ENCODE results near the gene TNIK.

The TNIK gene

DNA sequence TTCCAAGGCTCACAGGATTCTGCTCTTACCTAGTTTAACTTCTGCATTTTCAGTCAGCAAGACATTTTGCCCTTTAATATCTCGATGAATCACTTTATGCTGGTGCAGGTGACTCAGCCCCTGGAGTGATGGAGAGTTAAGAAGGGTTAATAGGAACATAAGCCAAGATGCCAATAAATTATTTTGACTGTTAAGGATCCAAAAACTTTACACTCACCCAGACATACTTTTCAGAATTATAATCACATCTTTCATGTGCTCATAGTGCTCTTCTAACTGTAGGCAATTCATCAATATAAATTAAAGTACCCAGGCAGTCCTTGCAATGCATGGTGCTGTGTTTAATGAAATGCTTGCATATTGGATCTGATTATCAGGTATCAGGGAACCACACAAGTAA, 269.5 kb downstream of the TNIK start:
- no peak for DNase-seq (ENCODE audit: low read depth in 2 of 2)

DNA sequence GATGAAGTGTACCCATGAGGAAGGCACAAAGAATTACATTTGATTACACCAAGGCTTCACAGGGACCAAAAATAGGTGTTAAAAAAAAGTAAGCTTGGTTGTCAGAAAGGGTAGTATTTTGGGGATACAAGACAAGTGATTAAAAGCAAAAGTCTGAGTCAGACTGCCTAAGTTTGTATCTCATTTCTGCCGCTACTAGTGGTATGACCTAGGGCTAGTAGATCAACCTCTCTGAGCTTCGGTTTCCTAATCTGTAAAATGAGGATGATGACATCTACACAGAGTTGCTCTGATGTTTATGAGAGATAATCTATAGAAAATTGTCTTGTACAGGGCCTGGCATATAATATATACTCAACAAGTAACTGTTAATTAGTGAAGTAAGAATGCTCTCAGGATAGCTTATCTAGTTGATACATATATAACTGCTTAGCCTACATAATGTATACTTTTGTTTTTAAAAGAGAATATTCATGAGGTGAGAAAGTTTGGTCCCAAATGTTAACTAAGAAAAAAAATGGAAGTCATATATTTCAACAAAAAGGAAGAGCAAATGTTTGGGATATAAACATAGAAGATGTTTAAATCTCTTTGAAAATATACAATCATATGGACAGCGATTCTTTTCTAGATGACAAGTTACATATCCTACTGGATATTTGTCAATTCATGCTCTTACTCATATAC, 270.7 kb downstream of the TNIK start:
- DNase-seq (ENCODE audit: low read depth in 2 of 2), result no peak

DNA sequence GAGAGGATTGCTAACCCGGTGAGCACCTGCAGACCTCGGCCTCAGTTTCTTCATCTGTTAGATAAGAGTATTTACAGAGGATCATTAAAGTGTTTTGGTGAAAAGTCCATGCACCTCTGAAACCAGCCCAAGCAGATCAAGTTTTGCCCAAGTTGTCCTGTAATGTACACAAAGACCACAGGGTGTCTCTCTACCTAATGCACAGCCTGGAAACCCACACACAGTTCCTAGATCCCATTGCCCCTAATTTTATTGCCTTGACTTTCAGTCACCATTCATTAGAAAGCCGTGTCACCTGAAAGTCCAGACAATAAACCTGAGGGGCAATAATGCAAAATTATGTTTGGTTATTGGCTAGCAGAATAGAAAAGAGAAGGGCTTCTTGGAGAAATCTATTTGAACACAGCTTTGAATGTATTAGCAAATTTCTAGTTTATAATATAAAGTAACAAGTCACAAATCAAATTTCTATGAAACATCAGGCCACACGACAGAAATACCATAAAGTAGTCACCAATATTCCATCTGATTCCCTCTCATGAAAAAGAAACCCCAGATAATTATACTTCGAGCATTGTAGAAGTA, 272.4 kb downstream of the TNIK start:
- DNase-seq (ENCODE audit: low read depth in 2 of 2), result no peak

DNA sequence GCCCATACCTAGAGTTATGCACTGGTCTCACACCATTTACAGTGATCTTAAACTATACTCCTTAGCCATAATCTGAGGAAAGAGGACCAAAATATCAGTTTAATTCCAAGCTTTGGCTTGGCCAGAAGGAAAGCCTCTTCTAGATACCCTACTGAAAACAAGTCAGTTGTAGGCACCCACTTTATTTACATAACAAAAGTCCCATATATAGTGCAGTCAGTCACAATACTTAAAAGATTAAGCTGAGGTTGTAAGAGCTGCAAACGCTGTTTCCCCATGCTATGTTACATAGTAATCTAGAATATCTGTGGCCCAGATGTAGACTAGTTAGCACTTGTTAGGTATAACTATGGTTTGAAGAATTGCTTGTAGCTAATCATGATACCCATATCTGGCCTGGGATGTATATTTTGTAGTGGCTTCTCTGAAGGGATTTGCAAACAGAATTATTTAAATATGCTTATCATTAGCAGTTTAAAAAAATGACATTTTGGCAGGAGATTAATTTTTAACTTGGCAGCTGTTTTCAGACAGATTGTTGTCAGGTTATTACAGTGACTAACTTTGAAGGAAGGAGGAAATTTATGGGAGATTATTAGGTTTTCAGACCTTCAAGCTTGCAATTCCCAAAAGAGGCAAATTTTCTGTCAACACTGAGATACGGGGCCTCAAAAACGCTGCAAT, 273.2 kb downstream of the TNIK start:
- DNase-seq (ENCODE audit: low read depth in 2 of 2), result no peak

DNA sequence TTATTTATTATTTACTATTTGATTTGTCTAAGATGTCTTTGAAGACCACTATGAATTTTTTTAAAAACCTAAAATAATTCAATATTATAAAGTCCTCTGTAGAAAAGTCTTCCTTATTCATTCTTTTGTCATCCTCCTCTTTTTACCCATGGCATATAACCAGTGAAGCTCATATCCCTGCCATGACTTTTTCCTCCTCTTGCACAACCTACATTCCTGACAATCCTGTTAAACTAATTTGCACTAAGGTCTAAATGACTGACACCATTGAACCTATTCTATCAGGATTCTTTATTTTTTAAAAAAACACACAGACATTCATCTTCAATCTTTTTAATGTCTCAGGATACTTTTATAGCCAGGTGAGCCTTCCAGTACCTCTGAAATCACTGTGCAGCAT, 273.8 kb downstream of the TNIK start:
- no peak for DNase-seq (ENCODE audit: low read depth in 2 of 2)

DNA sequence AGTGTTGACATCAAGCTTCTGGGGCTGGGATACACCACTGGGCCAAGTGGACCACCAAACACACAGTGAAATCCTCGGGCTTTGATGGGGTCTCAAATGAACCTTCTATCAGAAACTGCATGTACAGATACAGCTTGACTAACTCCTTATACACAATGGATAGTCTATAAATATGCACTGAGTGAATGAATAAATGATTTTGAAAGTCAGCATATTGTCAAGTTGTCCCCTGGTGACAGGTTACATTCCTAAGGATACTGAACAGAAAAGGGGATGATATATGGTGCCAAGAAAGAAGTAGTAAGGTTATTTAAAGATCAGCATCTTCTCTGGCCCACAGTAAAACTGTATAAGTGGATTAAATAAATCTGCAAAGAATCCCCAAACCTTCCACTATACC, 274.2 kb downstream of the TNIK start:
- DNase-seq (ENCODE audit: low read depth in 2 of 2), result no peak

DNA sequence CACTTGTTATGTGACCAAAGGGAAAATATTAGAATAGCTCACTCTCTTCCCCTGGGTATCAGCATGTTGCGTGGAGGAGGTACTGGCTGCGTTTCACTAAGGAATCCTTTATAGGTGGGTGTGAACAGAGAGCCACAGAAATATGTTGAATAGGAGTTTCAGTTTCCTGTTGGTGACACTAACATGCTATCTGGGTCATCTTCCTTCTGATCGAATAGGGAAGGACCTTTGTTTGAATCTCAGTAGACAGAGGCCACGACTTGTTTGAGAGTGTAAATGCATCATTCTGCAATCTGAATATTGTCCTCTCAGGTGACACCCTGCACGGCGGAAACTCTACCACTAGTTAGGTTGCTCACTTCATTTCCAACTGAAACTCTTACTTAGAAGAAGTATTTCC, 275.8 kb downstream of the TNIK start:
- DNase-seq (ENCODE audit: low read depth in 2 of 2), result no peak

DNA sequence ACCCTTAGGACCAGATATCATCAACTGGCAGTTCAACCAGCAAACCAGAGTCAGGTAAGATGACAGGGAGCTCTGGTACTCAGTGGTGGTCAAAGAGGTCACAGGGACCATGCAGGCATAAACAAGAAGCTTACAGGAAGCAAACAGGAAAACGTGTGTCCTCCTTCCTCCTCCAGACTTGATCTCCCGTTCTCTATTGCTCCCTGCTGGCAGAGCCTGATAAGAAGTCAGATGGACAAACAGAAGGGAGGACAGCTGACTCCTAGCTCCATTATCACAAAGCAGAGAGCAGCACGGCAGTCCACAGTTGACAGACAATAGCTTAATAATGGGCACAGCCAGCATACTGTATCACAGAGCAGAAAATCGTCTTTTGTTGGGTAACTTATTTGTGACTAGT, 277.2 kb downstream of the TNIK start:
- DNase-seq (ENCODE audit: low read depth in 2 of 2), result no peak

DNA sequence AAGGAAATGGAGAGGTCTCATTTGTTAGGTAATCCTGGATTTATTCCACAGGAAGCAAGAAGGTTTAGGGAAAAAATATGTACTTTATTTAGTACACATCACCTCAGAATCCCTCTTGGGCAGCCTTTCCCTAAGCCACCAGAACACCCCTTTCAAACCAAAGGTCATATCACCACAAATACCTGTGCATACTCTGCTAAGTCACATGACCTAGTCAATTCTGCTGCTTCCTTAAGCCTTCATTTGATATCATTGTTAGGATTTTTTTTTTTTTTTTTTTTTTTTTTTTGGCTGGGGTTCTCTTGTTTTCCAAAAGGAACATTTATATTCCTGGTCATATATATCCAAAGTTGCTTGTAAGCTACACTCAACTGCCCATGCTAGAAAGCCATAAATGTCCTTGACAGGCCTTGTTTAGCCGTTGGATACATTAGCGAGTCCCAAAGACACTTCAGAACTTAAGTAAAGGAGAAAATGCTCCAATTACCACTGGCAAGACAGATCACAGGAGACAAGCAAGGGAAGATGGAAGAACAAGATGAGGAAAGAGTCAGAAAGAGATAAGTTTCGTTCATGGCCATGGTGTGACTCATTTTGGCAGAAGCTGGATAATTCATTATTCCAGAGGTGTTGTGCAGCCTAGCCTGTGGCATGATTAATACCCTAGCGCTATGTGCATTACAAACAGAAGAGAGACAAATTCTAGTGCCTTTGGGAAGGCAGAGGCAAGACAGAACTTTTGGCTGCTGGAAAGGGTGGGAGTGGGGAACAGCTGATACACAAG, 278.1 kb downstream of the TNIK start:
- no peak for DNase-seq (ENCODE audit: low read depth in 2 of 2)

DNA sequence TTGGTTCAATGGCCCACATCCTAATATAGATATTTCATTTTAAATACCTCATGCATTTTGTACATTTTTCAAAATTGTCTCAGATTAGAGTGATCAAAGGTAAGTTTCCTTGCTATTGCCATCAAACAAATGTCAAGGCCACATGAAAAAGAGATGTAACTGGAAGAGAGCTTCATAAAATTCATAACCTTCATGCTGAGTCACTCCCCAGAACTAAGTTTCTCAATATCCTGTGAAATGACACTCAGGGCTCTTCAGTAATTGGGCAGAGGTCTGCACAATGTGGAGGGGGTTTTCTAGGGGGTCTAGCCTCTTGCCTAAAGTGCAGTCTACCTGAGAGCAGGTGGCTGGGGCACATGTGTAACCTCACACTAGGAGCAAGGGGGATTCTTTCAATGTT, 281.5 kb downstream of the TNIK start:
- no peak for DNase-seq (ENCODE audit: low read depth in 2 of 2)

DNA sequence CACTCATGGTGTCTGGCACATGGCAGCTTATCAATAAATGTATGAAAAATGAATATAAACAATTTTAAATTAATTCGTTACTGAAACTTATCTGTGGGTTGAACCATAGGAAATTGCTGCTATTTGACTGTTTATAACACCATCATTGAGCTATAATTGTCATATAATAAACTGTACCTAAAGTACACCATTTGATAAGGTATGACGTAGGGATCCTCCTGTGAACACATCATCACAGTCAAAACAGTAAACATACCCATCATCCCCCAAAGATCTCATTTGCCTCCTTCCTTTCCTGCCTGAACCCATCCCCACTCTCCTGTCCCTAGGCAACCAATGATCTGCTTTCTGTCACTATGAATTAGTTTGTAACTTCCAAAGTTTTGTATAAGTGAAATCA, 282.7 kb downstream of the TNIK start:
- no peak for DNase-seq (ENCODE audit: low read depth in 2 of 2)

DNA sequence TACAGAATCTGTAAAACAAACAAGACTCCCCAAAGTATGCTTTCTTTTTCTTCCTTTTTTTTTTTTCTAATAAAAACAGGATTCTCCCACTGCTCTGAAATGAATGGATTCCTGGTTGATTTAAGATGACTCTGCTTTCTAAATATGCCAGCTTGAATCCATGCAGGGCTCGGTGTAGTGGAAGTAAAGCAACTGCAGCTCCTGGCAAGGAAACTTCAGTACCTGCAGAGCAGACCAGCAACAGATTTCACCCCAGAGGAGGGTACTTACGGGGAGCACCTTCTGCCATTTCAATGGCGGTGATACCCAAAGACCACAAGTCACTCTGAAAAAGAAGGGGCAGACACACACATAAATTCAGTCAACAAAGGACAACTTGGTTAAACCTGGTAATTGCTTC, 283.1 kb downstream of the TNIK start:
- no peak for DNase-seq (ENCODE audit: low read depth in 2 of 2)

DNA sequence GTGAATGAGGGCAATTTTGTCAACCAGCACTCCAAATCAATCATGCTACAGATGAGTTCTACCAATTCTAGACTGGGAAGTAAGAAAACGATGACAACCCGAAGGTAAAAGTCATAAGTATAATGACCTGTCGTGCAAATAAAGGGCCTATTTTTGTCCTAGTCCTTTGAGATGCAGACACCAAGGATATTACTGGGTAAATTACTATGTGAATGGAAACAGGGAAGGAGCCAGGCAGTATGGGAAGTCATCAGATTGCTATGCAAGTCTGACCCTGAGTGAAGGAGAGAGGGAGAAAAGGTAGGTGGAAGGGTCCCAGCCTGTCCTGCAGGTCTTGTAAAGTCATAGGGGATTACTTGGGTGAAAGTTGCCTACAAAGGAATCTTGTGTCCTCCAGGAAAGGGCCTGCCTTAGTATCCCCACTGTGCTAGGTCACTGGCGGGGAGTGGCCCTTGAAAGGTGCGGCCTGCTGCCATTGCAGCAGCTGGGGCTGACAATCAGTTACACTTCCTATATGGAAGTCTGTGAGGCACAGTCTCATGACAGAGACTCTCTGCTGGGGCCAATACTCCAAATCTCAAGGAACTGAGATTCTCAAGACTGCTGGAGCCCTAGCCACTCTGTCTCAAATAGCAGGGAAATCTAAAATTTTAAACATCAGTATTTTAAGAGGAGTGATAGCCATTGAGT, 283.8 kb downstream of the TNIK start:
- no peak for DNase-seq (ENCODE audit: low read depth in 2 of 2)

DNA sequence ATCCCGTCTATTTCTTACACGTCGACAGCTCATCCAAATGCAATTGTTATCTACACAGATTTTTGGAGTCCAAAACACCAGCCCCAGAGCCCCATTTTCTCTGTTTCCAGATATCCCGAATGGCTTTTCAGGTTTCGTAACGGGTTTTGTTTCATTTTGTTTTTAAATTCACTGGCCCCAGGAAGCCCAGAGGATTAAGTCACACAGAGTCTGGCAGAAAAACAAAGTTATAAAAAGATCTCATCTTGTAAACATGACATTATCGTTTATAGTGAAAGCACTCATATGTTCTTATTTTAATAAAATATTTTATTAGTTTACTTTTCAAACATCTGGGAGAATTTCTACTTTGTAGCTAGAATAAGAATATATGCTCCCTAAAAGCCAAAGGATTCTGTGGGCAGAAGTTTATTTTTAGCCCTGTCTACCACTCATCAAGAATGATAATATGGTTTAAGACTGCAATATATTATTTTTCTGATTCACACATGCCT, 284.4 kb downstream of the TNIK start:
- DNase-seq (ENCODE audit: low read depth in 2 of 2), result no peak

DNA sequence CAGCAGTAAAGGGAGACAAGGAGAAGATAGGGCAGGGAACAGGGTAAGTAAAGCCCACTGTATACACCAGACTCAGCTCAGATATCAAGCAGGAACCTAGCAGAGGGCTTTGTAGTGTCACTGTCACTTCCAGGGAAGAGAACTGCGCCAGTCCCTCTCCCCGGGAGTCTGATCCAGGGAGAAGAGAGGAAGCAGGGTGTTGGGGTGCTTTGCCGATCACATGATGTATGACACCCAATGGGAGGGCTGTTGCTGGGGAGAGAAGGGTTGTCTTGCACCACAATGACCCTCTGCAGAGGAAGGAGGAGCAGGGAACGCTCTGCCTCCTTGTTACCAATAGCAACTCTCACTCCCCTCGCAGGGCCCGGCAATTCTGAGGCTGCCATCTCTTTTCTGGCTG, 286.5 kb downstream of the TNIK start:
- no peak for DNase-seq (ENCODE audit: low read depth in 2 of 2)

DNA sequence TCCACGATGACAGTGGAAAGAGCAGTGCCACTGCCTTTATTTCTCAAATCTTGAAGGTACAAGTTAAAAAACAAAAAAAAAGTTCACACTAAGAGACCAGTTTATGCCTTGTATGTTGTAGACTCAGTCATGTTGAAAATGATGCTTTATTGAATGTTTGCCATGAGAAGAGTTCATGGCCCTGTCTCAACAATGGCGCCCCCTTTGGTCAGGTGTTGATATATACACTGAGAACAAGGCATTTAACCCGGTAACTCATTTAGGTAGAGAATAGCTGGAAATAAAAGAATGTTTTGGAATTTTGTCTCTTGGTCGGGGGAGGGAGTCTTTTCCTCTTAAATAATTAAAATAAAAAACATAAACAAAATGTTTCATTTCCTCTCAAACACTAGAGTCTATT, 288.1 kb downstream of the TNIK start:
- DNase-seq (ENCODE audit: low read depth in 2 of 2), result no peak

DNA sequence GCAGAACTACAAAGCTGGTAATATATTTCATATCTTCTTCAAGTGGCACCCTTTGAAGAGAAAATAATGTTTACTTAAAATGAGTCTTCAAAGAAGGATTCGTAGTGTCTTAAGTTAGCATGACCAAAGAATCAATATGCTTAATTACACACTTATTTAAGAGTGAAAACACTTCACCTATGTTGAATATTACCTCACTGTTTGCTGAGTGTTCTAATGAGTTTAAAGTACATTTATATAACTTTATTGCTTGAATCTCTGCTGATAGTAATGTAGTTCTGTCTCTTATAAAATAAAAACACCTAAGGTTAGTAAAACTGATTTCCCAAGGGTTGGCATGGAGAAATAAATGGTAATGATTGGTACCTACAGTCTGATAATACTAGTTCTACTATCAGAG, 290.3 kb downstream of the TNIK start:
- no peak for DNase-seq (ENCODE audit: low read depth in 2 of 2)

DNA sequence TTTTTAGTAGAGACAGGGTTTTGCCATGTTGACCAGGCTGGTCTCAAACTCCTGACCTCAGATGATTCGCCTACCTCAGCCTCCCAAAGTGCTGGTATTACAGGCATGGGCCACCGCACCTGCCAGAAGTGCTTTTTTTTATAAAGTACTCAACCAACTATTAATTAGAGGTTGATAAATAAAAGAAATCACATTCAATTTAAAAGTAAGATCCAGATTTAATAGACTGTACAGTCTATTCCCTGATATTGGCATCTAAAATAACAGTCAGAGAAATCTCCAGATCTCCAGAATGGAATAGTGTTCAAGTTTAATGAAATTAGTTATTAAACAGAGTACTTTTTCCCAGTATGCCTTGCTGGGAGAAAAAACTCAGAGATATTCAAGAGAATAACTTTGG, 290.8 kb downstream of the TNIK start:
- DNase-seq (ENCODE audit: low read depth in 2 of 2), result no peak

DNA sequence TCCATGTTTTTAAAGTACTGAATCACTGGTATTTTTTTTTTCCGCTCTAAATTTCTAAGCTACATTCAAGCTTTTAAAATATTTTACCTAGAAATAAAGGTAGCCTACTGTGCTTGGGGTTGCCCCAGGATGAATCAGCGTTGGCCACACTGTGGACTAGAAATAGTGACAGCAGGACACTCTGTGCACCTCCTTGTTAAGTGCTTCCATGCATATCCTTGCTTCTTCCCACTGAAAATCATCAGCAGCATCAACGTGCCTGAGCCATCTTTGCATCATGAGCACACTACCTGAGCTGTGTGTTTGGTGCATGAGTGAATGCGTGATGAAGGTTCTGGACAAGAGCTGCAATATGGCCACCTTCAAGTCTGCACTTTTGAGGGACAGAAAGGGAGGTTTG, 291.7 kb downstream of the TNIK start:
- no peak for DNase-seq (ENCODE audit: low read depth in 2 of 2)

DNA sequence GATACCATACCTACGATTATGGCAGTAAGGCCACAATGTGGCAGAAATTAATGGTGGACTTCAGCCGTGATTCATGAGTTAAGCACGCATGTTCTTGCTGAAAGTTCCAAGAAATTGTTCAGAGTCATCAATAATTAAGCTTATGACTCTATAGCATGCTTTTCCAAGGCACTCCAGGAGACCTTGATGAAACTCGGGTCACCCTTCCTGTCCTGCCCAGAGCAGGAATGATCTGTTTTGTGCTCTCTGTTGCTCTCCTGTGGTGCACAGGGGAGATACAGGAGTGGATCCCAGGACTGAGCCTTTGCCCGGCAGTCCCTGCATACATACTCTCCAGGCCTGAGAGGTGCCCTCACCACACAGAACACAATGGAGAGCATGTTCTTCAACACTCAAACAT, 292.1 kb downstream of the TNIK start:
- no peak for DNase-seq (ENCODE audit: low read depth in 2 of 2)

DNA sequence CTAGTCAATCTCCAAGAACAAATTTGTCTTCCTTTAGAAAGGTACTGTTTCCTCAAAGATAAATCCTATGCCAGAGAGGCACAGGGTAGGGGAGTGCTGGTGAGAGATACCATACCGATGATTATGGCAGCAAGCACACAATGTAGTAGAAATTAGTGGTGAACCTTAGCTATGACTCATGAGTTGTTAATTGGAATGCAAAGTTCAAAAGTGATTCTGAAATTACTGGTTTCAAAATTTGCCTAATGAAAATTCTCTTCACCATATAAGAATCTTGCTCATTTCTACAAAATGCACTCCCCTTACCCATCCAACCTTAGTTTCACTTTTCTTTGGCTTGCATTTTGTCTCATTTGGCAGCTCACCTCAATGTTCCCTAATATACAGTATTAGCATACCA, 294.2 kb downstream of the TNIK start:
- DNase-seq (ENCODE audit: low read depth in 2 of 2), result no peak

DNA sequence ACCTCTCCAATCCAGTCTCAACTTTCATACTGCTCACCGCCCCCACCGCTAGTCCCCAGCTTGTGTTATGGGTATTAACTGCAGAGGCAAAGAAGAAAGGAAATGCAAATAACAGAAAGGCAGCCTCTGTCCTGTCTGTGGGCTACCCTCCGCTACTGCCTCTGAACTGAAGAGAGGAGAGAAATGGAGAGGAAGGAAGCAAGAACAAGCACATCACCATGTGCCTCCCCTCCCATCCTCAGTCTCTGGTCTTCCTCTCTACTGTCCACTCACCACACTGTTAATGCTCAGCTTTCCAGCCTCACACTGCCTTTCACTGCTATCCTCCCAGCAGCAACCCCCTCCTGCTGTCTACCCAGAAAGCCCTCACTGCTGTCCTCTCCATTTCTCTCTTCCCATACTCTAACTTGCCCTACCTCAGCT, 294.7 kb downstream of the TNIK start:
- DNase-seq (ENCODE audit: low read depth in 2 of 2), result no peak

Measured in activated CD4-positive, alpha-beta T cell treated with anti-CD3 and anti-CD28 coated beads for 24 hours (primary cell).